Hepatocyte (in vitro differentiated cells): Measurements from ENCODE around the gene TOP1.

ENCODE experiments used
- CTCF ChIP-seq: fragments of 200-600 bp; sonication (generic); IDR thresholded peaks from 2 replicates; pipeline ENCODE4 v1.5.1; 2016; ENCODE audit warnings: antibody characterized with exemption, mild to moderate bottlenecking; ENCODE audit not compliant: poor library complexity
- EZH2 ChIP-seq: fragments of 200-600 bp; sonication (generic); IDR thresholded peaks from 2 replicates; pipeline ENCODE4 v1.6.1; 2016; ENCODE audit warnings: antibody characterized with exemption, mild to moderate bottlenecking, borderline replicate concordance
- EZH2phosphoT487 ChIP-seq: fragments of 200-600 bp; sonication (generic); IDR thresholded peaks from one replicate; pipeline ENCODE4 v1.6.1; 2018; ENCODE audit warnings: antibody characterized with exemption, mild to moderate bottlenecking, low read depth, moderate library complexity; ENCODE audit not compliant: unreplicated experiment, severe bottlenecking

- TF ChIP-seq CTCF (no peak), EZH2phosphoT487 (no peak), EZH2 (no peak)
Measured at GRCh38 chr20:41167118-41167470, 138.5 kb downstream of the TOP1 start.
